ENCODE data around the gene PALD1. TPM values are rescaled to one million over a fixed set of nuclear protein-coding genes. Genes with fewer than 3 reads are reported as not detected.
A peak's percentile ranks its signal among the peaks of the same experiment; 100 is the strongest.

Gene PALD1
- total and polyA plus RNA-seq, 9 of the 15 experiments (the other 6 are each of a cell fraction or from before 2014, with no cell fraction given), result 0.03 to 0.29 (median 0.09) TPM; not detected in 2

- TF ChIP-seq E4F1 (CRISPR knock-in tag; IDR thresholded peaks at IDR 0.05; ENCODE audit: borderline replicate concordance), result no peak
- no peak for TF ChIP-seq TOE1 (IDR thresholded peaks at IDR 0.05; ENCODE audit: borderline replicate concordance)
- TF ChIP-seq TOE1 (CRISPR knock-in tag; IDR thresholded peaks at IDR 0.05; ENCODE audit: borderline replicate concordance, low read depth), result no peak
- TF ChIP-seq MTA3 (IDR thresholded peaks at IDR 0.05; ENCODE audit: borderline replicate concordance), result no peak
- no peak for TF ChIP-seq MCM3 (IDR thresholded peaks at IDR 0.05)
- TF ChIP-seq RAD21 (CRISPR knock-in tag; conservative IDR thresholded peaks at IDR 0.05 in 1 of 2, IDR thresholded peaks at IDR 0.05 in 1 of 2), result peak in 1 of 2 experiments; percentile 63; a peak in 3 of 4 replicates
- TF ChIP-seq ZNF512 (tag; IDR thresholded peaks at IDR 0.05), result no peak
- no peak for TF ChIP-seq SIRT6 (IDR thresholded peaks at IDR 0.05; ENCODE audit: low read depth, low read length)
- TF ChIP-seq ZEB2 (IDR thresholded peaks at IDR 0.05), result no peak
- no peak for TF ChIP-seq TCF7L2 (IDR thresholded peaks at IDR 0.05; ENCODE audit: low read depth, low read length)
- TF ChIP-seq SAFB (IDR thresholded peaks at IDR 0.05; ENCODE audit: borderline replicate concordance, low read depth, low read length), result no peak
- 0 out of 2 replicates have a peak, but pooled peaks have one; percentile 38 for TF ChIP-seq ZNF395 (CRISPR knock-in tag; IDR thresholded peaks at IDR 0.05)
- TF ChIP-seq PHTF2 (CRISPR knock-in tag; IDR thresholded peaks at IDR 0.05), result no peak
- no peak for TF ChIP-seq MEIS2 (IDR thresholded peaks at IDR 0.05; ENCODE audit: partially characterized antibody)
- TF ChIP-seq ZNF133 (CRISPR knock-in tag; IDR thresholded peaks at IDR 0.05), result no peak
- peak; percentile 78 to 89 (median 80) for TF ChIP-seq CTCF (IDR thresholded peaks at IDR 0.05 in 2 of 3, conservative IDR thresholded peaks at IDR 0.05 in 1 of 3; ENCODE audit: insufficient read depth in 2 of 3, low read depth in 1 of 3, low read length in 3 of 3)
- no peak for TF ChIP-seq RFX5 (IDR thresholded peaks at IDR 0.05; ENCODE audit: low read depth, low read length)
- 0 out of 2 replicates have a peak, but pooled peaks have one; percentile 18 for TF ChIP-seq SMARCA5 (IDR thresholded peaks at IDR 0.05)
- no peak for TF ChIP-seq CBX8 (IDR thresholded peaks at IDR 0.05; ENCODE audit: borderline replicate concordance, extremely low read depth, low read depth, low read length, poor library complexity, severe bottlenecking)
- no peak for TF ChIP-seq PHB2 (IDR thresholded peaks at IDR 0.05; ENCODE audit: low read depth)
- TF ChIP-seq SMARCE1 (IDR thresholded peaks at IDR 0.05), result no peak
Observed at GRCh38 chr10:70537398-70538194, 59.0 kb downstream of the PALD1 start (continued).
